SK-N-SH (cell line): ENCODE measurements around the gene PPP1R9A. TPM values are rescaled to one million over a fixed set of nuclear protein-coding genes. Genes with fewer than 3 reads are reported as not detected.

Experiments
- CTCF ChIA-PET: fragments of 300-600, 350-600 bp; formaldehyde crosslinking; extraction: SDS; loops from one replicate; lab custom pipeline; 2021; lab: Yijun Ruan, JAX
- POLR2A ChIA-PET: fragments of 350-600 bp; sonication (Branson Sonifier 250); formaldehyde crosslinking; extraction: SDS; loops from one replicate; lab custom pipeline; 2020; ENCODE audit warnings: antibody characterized with exemption, inconsistent platforms; lab: Yijun Ruan, JAX
- DNase-seq: peaks from one replicate; pipeline ENCODE4 v3.0.0; 2012
- H2AFZ ChIP-seq: fragments of 200-600 bp; sonication (generic); 2 replicates; pipeline ENCODE4 v1.8.1; 2016; ENCODE audit warnings: antibody characterized with exemption, mild to moderate bottlenecking, low read depth
- H3F3A ChIP-seq: fragments of 200-600 bp; sonication (generic); replicated peaks from 2 replicates; pipeline ENCODE3; 2016; ENCODE audit warnings: antibody characterized with exemption, mild to moderate bottlenecking; ENCODE audit not compliant: insufficient read depth
- H3K27ac ChIP-seq, 2 experiments: fragments of 200-500 bp in 1 of 2; fragments of 200-600 bp in 1 of 2; sonication (Bioruptor generic) in 1 of 2; sonication (generic), shearing (Covaris generic) in 1 of 2; 2 replicates each; pipeline versions ENCODE4 v1.5.1 to v1.6.1; 2014 to 2016; ENCODE audit warnings: low read depth in 2 of 2, inconsistent platforms in 1 of 2, low read length in 1 of 2, mild to moderate bottlenecking in 1 of 2, mixed read lengths in 1 of 2
- H3K27me3 ChIP-seq: fragments of 200-600 bp; sonication (generic), shearing (Covaris generic); 2 replicates; pipeline ENCODE4 v1.6.1; 2016; ENCODE audit warnings: mixed run types; ENCODE audit not compliant: insufficient read depth
- H3K36me3 ChIP-seq, 2 experiments: fragments of 200-500 bp in 1 of 2; fragments of 200-600 bp in 1 of 2; sonication (Bioruptor generic) in 1 of 2; sonication (generic) in 1 of 2; replicated peaks in 1 of 2; 2 replicates each; pipeline versions ENCODE3 to v1.5.1; 2014 to 2016; ENCODE audit warnings: low read length in 1 of 2, mild to moderate bottlenecking in 1 of 2; ENCODE audit not compliant: insufficient read depth in 2 of 2, control insufficient read depth in 1 of 2
- H3K4me1 ChIP-seq, 2 experiments: fragments of 200-500 bp in 1 of 2; fragments of 200-600 bp in 1 of 2; sonication (Bioruptor generic) in 1 of 2; sonication (generic), shearing (Covaris generic) in 1 of 2; 2 replicates each; pipeline versions ENCODE4 v1.5.1 to v1.6.1; 2014 to 2016; ENCODE audit warnings: low read depth in 1 of 2, low read length in 1 of 2, mixed run types in 1 of 2; ENCODE audit not compliant: insufficient read depth in 2 of 2, control insufficient read depth in 1 of 2
- H3K4me2 ChIP-seq: fragments of 200-600 bp; sonication (generic), shearing (Covaris generic); 2 replicates; pipeline ENCODE4 v1.6.1; 2017; ENCODE audit warnings: mixed run types
- H3K4me3 ChIP-seq, 2 experiments: fragments of 200-500 bp in 1 of 2; fragments of 200-600 bp in 1 of 2; sonication (Bioruptor generic) in 1 of 2; sonication (generic), shearing (Covaris generic) in 1 of 2; 2 replicates each; pipeline versions ENCODE4 v1.5.1 to v1.8.1; 2014 to 2016; ENCODE audit warnings: low read depth in 2 of 2, inconsistent platforms in 1 of 2, low read length in 1 of 2, mild to moderate bottlenecking in 1 of 2, mixed read lengths in 1 of 2, moderate library complexity in 1 of 2
- H3K79me2 ChIP-seq: fragments of 200-600 bp; sonication (generic); 2 replicates; pipeline ENCODE4 v1.8.1; 2017; ENCODE audit warnings: mild to moderate bottlenecking; ENCODE audit not compliant: insufficient read depth
- H3K9ac ChIP-seq: fragments of 200-600 bp; sonication (generic); 2 replicates; pipeline ENCODE4 v1.6.1; 2017; ENCODE audit warnings: mixed run types
- H3K9me2 ChIP-seq: fragments of 200-600 bp; sonication (generic); 2 replicates; pipeline ENCODE4 v1.6.1; 2017; ENCODE audit warnings: mixed run types
- H3K9me3 ChIP-seq: fragments of 200-600 bp; sonication (generic); 2 replicates; pipeline ENCODE4 v1.6.1; 2017; ENCODE audit warnings: mixed run types, mild to moderate bottlenecking, moderate library complexity
- H4K20me1 ChIP-seq: fragments of 200-600 bp; sonication (generic); 2 replicates; pipeline ENCODE4 v1.6.1; 2017; ENCODE audit warnings: mild to moderate bottlenecking, mixed run types; ENCODE audit not compliant: insufficient read depth
- CHD2 ChIP-seq: fragments of 150-350 bp; IDR thresholded peaks from 2 replicates; pipeline ENCODE4 v1.6.1; 2018; ENCODE audit warnings: low read length; ENCODE audit not compliant: partially characterized antibody
- EZH2phosphoT487 ChIP-seq: fragments of 200-600 bp; sonication (generic); IDR thresholded peaks from 2 replicates; pipeline ENCODE4 v1.6.1; 2017; ENCODE audit warnings: low read depth, mixed run types, mild to moderate bottlenecking, antibody characterized with exemption, moderate library complexity, borderline replicate concordance
- FOSL2 ChIP-seq: IDR thresholded peaks from 2 replicates; pipeline ENCODE4 v1.4.0; 2012; ENCODE audit warnings: low read depth, mild to moderate bottlenecking, moderate library complexity, borderline replicate concordance
- FOXJ3 ChIP-seq: sonication (generic); formaldehyde crosslinking; IDR thresholded peaks from 2 replicates; pipeline ENCODE4 v1.5.1; 2020; ENCODE audit warnings: mild to moderate bottlenecking, missing genetic modification reagents
- GABPA ChIP-seq: IDR thresholded peaks from 2 replicates; pipeline ENCODE4 v1.4.0; 2012; ENCODE audit warnings: low read depth, mild to moderate bottlenecking
- GATA2 ChIP-seq: sonication (generic); formaldehyde crosslinking; IDR thresholded peaks from 2 replicates; pipeline ENCODE4 v1.5.0; 2020; ENCODE audit warnings: mild to moderate bottlenecking, missing genetic modification reagents
- MXI1 ChIP-seq: IDR thresholded peaks from 2 replicates; pipeline ENCODE4 v1.6.1; 2012; ENCODE audit warnings: mild to moderate bottlenecking, low read depth, low read length, improper control_type of control experiment
- PBX3 ChIP-seq: IDR thresholded peaks from 2 replicates; pipeline ENCODE4; 2012
- RCOR1 ChIP-seq: fragments of 150-350 bp; IDR thresholded peaks from 2 replicates; pipeline ENCODE4 v1.6.1; 2017; ENCODE audit warnings: antibody characterized with exemption, low read length
- RFX5 ChIP-seq: IDR thresholded peaks from 2 replicates; pipeline ENCODE4 v1.6.1; 2012; ENCODE audit warnings: mild to moderate bottlenecking, improper control_type of control experiment, low read length
- TCF12 ChIP-seq: IDR thresholded peaks from 2 replicates; pipeline ENCODE4 v1.4.0; 2012
- TEAD4 ChIP-seq: IDR thresholded peaks from 2 replicates; pipeline ENCODE4 v1.4.0; 2012; ENCODE audit warnings: mild to moderate bottlenecking, borderline replicate concordance; ENCODE audit not compliant: insufficient read depth
- USF1 ChIP-seq: IDR thresholded peaks from 2 replicates; pipeline ENCODE4 v1.4.0; 2012; ENCODE audit warnings: low read depth, borderline replicate concordance
- ZBTB33 ChIP-seq: IDR thresholded peaks from 2 replicates; pipeline ENCODE4 v1.4.0; 2012; ENCODE audit warnings: low read depth, borderline replicate concordance
- WGBS: methylation state at CpG from one replicate; pipeline ENCODE4 v1.1.6; 2017; ENCODE audit warnings: low lambda C conversion rate; 5-methylcytosine and 5-hydroxymethylcytosine counted together
- polyA plus RNA-seq, 3 experiments: library from polyadenylated mRNA; depleted of rRNA; stranded (reverse); fragments of >200 nt; gene quantifications; 2 replicates each; pipeline ENCODE4 v1.2.3, GENCODE V29; 2012

Gene PPP1R9A
- polyA plus RNA-seq, 1 of the 3 experiments (the other 2 are of a cell fraction), result 0.30 TPM

- no peak for TF ChIP-seq PBX3
- no peak for TF ChIP-seq RCOR1
- TF ChIP-seq FOXJ3 (CRISPR knock-in tag), result no peak
- TF ChIP-seq RFX5, result no peak
- no peak for TF ChIP-seq TEAD4
- no peak for TF ChIP-seq MXI1
Measured at GRCh38 chr7:95304990-95305389, 397.6 kb downstream of the PPP1R9A start (continued).

GRCh38 chr7:95309951-95310350, 402.6 kb downstream of the PPP1R9A start:
- H3K9me3 ChIP-seq, result no peaks in the 10 kb centered on the region
- no peaks in the 10 kb centered on the region for H3K79me2 ChIP-seq
- ChIA-PET CTCF (interaction anchor here (0.6 to 1.6 kb wide), 5 partner anchors 13 to 1935 kb away, joined by 3 to 5 read pairs (median 3); no protein-coding TSS in a partner anchor), POLR2A (interaction anchor here (1.2 kb wide), 1 partner anchor 125 kb away, joined by 3 read pairs; the partner anchor contains the start of gene PON2)
- H3K9me2 ChIP-seq, result no peaks in the 10 kb centered on the region
- H3K4me3 ChIP-seq, result no peak overlapping the region
- no peak overlapping the region for H3K4me2 ChIP-seq
- 79% methylated on average over 2 of the region's 2 CpGs for WGBS
- H4K20me1 ChIP-seq, result no peaks in the 10 kb centered on the region
- H3K27ac ChIP-seq, result no peak overlapping the region
- TF ChIP-seq CHD2, result no peak
- TF ChIP-seq MXI1, result no peak
- no peak for TF ChIP-seq TCF12
- TF ChIP-seq ZBTB33, result no peak
- no peak overlapping the region for H2AFZ ChIP-seq
- peaks cover 3 to 4% of the 10 kb centered on the region in 2 experiments; a peak in 2 of 4 replicates for H3K4me1 ChIP-seq
- H3F3A ChIP-seq, result no peaks in the 10 kb centered on the region
- no peak for DNase-seq
- H3K9ac ChIP-seq, result no peak overlapping the region
- H3K36me3 ChIP-seq, result no peaks in the 10 kb centered on the region
- H3K27me3 ChIP-seq, result no peaks in the 10 kb centered on the region; the same call in 1 of the 2 replicates

- no peak overlapping the region for H3K27ac ChIP-seq
- POLR2A ChIA-PET, result no interaction called here
- H3K9ac ChIP-seq, result no peak overlapping the region
- H3K36me3 ChIP-seq, result no peaks in the 10 kb centered on the region
- H3K4me3 ChIP-seq, result no peak overlapping the region
- H3F3A ChIP-seq, result no peaks in the 10 kb centered on the region
- H3K27me3 ChIP-seq, result no peaks in the 10 kb centered on the region
- H3K9me3 ChIP-seq, result no peaks in the 10 kb centered on the region
- TF ChIP-seq USF1, result no peak
- no peak for TF ChIP-seq FOXJ3 (CRISPR knock-in tag)
- TF ChIP-seq FOSL2, result no peak
- TF ChIP-seq CHD2, result no peak
- TF ChIP-seq GABPA, result no peak
- TF ChIP-seq GATA2 (CRISPR knock-in tag), result no peak
- no peak for TF ChIP-seq EZH2phosphoT487
- TF ChIP-seq, all 33 proteins: peak for 0
- H2AFZ ChIP-seq, result no peak overlapping the region
- H3K79me2 ChIP-seq, result no peaks in the 10 kb centered on the region
- whole genome bisulfite sequencing, result 57% methylated on average over 2 of the region's 2 CpGs
- DNase-seq, result no peak
- CTCF ChIA-PET, result interaction anchor here (1.0 kb wide), 1 partner anchor 65 kb away, joined by 4 read pairs; no protein-coding TSS in a partner anchor
- H3K4me2 ChIP-seq, result no peak overlapping the region
- H3K9me2 ChIP-seq, result no peaks in the 10 kb centered on the region
- no peaks in the 10 kb centered on the region for H4K20me1 ChIP-seq
- H3K4me1 ChIP-seq, result peaks cover 3 to 4% of the 10 kb centered on the region in 2 experiments; a peak in 2 of 4 replicates
Measured at GRCh38 chr7:95311389-95311788, 404.0 kb downstream of the PPP1R9A start.
